HL-60/S4 treated with retinoic acid at 250 ng/mL for 4 days and 3 days (cell line): Measurements from ENCODE around the gene CCM2L.

Experiments used
- in situ Hi-C: fragments of 300-500 bp; cut with MboI; formaldehyde crosslinking; loops from 2 replicates; pipeline ENCODE4 v1.7.0; 2022; ENCODE audit warnings: low sequenced_read_pairs

Gene CCM2L

DNA sequence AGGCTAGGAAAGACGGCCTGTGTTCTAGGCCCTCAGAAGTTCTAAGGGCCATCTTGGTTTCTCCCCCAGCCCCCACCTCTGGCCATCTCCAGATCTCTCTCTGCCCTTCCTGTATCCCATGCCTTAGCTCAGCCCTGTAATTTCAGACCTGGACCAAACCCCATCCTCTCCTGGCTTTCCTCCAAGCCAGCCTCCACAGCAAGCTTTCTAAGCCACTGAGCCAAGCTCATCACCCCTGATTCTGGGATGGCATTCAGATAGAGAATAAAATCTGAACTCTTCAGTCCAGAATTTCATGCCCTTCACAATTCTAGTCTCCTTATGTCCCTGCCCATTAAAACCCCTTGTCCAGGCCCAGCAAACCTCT lies 18.9 kb upstream of the CCM2L start:
- in situ Hi-C loops, result no loop called here

DNA sequence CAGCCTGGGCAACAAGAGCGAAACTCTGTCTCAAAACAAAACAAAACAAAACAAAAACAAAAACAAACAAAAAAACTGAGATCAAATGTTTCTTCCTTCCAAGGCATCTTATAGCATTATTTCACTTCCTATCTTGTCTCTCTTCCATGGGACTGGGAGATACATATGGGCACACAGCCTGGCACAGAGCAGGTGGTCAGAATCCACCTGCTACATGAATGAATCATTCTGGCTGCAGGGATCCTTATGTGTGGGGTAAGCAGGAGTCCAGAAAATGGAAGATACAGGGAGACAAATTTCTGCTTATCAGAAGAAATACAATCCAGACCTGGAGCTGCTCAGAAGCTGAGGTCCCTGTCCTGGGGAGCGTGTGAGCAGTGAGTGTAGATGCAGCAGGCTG lies 18.2 kb upstream of the CCM2L start:
- in situ Hi-C loops, result no loop called here

DNA sequence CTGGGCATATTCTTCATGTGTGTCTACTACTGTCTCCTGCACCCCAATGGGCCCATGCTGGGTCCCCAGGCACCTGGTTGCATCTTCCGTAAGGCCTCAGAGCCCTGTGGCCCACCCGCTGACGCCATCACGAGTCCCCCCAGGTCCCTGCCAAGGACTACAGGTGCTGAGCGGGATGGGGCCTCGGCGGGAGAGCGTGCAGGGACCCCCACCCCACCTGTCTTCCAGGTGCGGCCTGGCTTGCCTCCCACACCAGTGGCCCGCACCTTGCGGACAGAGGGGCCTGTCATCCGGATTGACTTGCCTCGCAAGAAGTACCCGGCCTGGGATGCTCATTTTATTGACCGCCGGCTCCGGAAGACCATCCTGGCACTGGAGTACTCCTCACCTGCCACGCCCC lies 13.2 kb upstream of the CCM2L start:
- in situ Hi-C loops, result no loop called here

DNA sequence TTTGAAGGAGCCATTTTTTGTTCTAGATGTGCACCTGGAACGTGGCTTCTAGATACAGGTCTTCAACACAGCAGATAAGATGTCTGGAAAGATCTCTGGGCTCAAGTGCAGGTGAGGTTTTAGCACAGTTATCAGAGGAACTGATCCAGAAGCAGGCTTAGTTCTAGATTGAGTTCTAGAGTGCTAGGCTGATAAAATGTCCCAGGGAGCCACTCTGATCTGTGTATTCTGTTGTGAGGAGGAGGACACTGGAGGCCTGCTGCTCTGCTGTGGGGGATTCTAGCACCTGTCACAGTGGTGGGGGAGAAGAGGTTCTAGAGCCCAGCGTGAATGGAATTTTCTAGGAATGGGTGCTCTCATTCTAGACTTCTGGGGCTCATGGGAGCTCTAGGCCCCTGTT lies 12.0 kb upstream of the CCM2L start:
- in situ Hi-C loops, result no loop called here

DNA sequence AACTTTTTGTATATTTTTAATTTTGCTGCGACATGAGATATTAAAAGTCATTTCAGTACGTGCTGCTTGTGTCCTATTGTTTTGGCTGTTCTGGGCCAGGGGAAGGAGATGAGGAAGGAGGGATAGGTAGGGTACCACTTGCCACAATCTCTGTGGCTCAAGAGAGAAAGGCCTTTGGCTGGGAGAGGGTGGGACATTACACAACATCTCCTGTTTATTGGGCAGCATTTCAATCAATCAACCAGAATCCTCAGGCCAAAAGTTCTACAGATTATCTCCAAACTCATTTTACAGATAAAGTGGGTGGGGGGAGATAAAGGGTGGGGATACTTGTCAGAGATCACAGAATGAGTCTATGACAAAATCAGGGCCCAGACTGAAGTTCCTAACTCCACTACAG lies 6.9 kb upstream of the CCM2L start:
- in situ Hi-C loops, result no loop called here

DNA sequence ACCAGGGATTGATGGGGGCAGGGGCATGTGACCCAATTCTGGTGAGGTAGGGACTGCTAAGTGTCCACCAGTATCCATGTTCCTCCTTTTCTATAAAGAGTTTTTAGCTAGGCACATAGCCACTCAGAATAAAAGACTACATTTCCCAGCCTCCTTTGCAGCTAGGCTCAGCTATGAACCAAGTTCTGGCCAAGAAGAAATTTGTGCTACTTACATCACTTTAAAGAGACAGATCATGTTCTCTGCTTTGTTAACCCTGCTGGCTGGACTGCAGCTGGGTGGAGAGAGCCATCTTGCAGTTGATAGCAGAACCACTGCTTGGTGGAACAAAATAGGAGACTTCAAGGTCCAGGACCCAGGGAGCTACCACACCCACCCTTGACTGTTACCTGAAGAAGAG lies 5.3 kb upstream of the CCM2L start:
- in situ Hi-C loops, result no loop called here

DNA sequence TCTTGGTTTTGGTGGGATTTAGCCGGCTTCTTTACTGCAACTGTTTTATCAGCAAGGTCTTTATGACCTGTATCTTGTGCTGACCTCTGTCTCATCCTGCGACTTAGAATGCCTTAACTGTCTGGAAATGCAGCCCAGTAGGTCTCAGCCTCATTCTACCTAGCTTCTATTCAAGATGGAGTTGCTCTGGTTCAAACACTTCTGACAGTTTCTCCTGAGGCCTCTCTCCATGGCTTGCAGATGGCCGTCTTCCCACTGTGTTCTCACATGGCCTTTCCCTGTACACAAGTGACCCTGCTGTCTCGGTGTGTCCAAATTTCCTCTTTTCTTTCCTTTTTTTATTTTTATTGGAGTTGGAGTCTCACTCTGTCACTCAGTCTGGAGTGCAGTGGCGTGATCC lies 4.2 kb upstream of the CCM2L start:
- in situ Hi-C loops, result no loop called here

DNA sequence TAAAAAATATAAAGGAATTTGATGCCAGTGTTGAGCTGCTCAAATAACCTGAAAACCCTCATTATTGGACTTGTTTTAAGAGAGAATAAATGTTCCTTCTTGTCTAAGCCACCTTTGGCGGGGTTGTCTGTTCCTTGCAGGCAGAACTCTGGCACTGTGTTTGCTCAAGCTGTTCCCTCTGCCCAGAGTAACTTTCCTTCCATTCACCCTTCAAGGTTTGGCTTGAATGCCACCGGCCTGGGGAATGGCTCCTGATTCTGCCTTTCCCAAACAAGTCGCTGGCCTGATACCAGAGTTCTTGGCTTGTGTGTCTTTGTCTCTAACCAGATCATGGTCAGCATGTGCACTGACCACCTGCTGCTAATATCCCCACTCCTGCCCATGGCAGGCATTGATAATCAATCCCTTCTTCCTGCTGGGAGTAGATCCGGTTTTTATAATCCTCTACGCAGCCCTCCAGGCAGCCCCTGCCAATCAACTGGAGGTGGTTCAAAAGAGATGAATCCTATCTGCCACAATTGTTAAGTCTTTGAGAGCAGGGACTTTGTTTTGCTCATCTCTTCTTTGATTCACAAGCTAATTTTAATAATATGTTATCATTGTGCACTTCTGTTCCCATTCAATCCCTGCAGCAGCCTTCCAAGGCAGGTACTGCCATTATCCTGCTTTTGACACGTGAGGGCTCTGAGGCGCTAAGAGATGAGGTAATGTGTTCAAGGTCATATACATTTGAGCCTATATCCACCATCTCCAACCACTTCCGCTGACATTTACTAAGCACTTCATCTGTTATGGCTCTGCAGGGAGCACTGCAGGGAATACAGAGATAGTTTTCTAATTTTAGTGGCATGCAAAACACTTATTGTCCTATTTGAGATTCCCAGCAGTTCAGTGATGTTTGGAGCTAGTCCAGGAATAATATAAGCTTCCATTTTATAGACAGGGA lies 3.1 kb upstream of the CCM2L start:
- in situ Hi-C loops, result no loop called here

DNA sequence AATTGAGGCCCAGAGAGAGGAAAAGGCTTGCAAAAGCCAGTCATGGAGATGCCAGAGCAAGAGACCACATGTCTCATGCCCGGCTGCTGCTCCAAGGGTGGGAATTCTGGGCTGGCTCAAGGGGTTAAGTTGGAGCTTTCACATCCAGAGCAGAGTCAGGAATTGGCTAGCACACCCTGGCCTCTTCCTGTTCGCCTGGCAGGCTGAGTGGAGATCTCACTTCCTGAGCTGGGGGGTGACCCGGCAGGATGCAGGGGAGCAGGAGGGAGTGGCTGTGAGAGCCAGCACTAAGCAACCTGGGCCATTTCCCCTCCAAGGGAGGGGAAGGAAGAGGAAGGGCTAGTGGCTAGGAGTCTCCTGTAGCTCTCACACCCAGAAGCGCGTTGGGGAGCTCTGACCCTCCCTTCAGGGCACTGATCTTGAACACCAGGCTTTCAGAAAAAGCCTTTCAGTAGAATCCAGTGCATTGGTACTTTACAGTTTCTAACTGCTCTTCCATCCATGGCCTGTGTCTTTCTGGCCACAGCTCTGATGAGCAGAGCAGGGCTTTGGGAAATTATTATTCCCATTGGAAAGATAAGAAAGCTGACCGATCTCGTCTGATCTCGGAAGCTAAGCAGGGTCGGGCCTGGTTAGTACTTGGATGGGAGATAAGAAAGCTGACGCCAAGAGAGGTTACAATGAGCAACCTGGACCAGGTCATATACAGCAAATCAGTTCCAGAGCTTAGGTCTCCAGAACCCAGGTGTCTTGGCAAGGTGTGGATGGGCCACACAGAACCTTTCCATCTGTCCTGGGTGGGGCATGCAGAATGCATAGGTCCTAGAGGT lies 2.2 kb upstream of the CCM2L start:
- in situ Hi-C loops, result no loop called here

DNA sequence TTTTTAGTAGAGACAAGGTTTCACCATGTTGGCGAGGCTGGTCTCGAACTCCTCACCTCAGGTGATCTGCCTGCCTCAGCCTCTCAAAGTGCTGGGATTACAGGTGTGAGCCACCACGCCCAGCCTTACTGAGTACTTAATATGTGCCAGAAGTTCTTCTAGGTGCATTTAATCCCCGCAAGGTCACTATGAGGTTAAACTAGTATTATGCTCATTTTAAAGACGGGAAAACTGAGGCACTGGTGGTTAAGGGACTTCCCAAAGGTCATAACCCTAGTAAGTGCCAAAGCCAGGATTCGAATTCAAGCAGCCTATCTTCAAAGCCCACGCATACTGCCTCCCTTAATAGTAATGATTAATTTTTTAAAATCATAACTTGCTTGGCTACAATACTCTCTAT lies 674 bp upstream of the CCM2L start:
- in situ Hi-C loops, result no loop called here

DNA sequence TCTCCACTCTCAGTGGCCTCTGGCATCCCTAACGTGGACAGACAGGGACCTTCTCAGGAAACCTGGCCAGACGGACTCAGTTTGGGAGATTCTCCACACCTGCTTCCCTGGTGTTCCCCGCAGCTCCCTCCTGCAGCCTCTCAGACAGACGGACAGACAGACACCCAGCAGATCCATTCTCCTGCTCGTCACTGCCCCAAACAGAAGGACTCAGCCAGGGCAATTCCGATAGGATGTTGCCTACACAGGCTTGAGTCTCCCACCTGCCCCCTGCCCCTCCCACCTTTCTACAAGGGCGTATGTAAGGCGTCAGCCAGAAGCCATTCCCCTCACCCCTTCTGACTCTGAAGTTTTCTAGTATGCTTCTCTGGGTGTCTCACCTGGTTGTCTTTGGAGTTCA lies 428 bp downstream of the CCM2L start:
- in situ Hi-C loops, result no loop called here

DNA sequence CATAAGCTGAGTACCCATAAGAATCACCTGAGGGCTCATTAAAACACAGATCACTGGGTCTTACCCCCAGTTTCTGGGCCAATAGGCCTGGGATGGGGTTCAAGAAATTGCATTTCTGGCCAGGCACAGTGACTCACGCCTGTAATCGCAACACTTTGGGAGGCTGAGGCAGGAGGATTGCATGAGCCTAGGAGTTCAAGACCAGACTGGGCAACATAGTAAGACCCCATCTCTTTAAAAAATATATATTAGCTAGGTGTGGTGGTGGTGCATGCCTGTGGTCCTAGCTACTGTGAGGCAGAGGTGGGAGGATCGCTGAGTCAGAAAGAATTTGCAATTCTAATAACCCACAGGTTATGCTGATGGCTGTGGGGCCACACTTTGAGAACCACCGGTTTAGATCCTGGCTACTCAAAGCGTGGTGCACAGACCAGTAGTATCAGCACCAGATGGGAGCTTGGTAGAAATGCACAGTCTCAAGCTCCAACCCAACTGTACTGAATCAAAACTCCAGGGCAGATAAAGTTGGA lies 2.0 kb downstream of the CCM2L start:
- in situ Hi-C loops, result no loop called here

DNA sequence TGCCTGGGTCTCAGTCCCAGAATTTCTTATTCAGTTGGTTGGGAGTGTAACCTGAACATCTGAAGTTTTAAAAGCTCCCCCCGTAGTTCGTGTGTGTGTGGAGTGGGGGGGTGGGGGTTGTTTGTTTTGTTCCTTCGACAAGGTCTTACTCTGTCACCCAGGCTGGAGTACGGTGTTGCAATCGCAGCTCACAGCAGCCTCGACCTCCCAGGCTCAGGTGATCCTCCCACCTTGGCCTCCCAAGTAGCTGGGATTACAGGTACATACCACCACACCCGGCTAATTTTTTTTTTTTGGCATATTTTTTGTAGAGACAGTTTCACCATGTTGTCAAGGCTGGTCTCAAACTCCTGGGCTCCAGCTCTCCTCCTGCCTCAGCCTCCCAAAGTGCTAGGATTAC lies 3.1 kb downstream of the CCM2L start:
- in situ Hi-C loops, result no loop called here

DNA sequence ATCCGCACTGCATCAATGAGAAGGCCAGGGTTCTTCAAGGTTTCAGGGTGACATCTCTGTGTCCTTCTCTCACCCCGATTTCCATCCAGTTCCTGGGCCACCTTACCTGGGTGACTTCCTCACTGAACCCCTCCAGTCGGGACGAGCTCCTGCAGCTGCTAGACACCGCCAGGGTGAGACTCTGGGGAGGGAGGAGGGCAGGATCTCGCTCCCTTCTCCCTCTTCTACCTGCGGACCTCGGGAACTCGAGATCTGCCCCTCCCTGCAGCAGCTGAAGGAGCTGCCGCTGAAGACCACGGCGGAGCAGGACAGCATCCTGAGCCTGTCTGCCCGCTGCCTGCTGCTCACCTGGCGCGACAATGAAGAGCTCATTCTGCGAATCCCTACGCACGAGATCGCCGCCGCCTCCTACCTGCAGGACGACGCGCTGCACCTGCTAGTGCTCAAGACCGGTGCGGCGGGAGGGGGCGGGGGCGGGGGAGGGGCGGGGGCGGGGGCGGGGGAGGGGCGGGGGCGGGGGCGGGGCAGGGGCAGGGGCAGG lies 7.5 kb downstream of the CCM2L start:
- in situ Hi-C loops, result no loop called here

DNA sequence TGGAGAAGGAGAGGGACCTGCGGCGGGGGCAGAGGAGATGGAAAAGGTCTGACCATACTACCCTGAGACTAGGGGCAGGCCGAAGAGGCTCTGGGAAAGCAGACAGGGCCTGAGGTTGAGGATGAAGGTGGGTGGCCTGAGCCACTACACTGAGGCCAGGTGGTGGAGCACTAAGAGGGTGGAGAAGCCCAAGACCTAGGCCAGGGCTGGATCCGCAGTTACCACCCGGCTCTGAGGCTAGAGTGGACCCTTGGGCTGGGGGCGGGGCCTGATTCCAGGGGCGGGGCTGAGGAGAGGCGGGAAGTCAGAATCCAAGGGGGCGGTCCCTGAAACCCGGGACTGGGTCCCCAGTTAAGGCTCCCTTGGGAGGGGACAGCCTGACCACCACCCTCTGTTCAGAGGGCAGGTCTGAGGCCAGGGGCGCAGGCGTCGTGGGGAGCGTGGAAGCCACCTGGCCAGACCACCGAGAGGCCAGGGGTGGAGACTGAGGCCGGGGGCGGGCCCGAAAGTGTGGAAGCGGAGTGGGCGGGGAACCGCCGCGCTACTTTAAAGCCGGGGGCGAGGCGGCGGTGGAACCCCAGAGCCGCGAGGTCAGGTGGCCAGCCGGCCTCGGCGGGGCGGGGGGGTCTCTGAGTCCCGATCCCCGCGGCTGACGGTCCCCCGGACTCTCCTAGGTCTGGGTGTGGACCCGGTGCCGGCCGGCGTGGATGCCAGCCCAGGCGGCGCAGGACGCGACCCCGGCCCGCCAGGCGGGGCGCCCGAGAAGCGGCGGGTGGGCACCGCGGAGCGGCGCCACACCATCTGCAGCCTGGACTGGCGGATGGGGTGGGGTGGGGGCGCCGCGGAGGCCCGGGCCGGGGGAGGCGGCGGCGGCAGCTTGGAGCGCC lies 8.3 kb downstream of the CCM2L start:
- in situ Hi-C loops, result no loop called here

DNA sequence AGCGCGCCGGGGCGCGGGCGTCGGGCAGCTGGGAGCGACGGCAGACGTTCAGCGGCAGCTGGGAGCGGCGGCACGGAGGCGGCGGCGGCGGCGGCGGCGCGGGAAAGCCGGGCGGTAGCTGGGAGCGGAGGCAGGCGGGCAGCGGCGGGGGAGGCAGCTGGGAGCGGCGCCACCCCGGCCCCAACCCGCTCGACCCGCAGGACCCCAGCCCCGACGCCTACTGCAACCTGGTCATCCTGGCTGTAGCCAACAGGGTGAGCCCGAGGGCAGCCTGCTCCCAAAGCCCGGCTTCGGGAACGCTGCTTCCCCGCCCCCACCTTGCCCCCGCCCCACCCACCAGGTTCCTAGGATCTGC lies 8.9 kb downstream of the CCM2L start:
- in situ Hi-C loops, result no loop called here

DNA sequence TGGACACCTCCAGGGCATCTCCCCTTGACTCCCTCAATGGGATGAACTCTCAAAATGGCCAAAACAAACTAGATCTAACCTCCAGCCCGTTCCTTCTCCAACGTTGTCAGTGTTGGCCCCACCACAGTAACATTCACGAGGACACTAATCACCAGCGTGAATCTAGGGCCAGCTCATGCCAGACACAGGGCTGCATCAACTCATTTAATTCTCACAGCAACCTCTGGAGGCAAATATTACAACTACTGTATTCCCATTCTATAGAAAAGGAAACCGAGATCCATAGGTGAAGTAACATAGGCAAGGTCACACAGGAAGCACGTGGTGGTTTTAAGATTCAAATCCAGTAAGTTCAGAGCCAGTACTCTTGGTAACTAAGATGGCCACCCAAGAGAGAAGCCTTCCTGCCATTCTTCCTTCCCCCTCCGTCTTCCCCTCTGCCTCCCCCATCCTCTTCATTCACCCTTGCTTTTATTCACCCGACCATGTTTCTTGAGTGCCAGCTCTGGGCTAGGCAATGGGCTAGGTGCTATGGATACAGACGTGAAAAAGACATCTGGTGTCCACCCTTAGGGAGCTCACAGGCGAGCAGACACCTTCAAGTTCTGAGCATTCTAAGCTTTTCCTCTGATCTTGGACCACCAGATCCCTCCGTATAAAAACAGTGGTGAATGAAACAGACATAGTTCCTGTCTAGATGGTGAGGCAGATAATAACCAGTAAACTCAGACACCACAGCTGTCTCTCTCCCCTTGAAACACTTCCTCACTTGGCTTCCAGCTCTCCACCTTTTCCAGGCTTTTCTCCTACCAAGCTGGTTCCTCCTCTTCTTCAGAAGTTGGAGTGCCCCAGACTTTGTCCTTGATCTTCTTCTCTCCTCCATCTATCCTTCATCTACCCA lies 9.6 kb downstream of the CCM2L start:
- in situ Hi-C loops, result no loop called here

DNA sequence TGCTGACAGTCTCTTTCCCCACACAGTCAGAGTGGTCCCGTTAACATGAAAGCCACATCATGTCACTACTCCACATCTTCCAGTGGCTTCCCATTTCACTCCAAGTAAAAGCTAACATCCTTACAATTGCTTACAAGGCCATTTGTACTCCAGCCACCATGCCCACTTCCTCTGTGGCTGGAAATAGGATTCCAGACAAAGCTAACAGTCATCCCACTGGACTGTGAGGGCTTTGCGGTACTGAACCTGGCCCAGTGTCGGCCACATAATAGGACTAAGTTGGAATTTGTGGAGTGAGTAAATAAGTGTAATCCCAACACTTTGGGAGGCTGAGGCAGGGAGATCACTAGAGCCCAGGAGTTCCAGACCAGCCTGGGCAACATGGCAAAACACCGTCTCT lies 10.9 kb downstream of the CCM2L start:
- in situ Hi-C loops, result no loop called here

DNA sequence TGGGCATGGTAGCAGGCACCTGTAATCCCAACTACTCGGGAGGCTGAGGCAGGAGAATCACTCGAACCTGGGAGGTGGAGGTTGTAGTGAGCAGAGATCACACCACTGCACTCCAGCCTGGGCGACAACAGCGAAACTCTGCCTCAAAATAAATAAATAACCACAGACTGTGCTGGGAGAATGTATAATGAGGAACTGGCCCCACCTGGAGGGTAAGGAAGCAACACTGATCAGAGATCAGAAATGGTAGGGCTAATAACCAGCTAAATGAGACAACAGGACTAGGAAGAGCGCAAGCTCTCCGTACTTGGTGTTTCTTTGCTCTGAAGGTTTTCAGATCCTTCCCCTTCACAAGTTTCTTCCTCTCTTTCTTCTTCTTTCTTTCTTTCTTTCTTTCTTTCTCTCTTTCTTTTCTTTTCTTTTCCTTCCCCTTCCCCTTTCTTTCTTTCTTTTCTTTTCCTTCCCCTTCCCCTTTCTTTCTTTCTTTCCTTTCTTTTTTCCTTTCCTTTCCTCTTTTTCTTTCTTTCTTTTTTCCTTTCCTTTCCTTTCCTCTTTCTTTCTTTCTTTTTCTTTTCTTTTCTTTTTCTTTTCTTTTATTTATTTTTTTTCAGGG lies 14.6 kb downstream of the CCM2L start:
- in situ Hi-C loops, result no loop called here
